GM12865 (cell line): Measurements from ENCODE around the gene PRR15L.
A peak's percentile ranks its signal among the peaks of the same experiment; 100 is the strongest.
"Not testable (repeated sequence)": the region's sequence is repeated elsewhere in the genome, so short reads cannot be mapped to it uniquely, and the experiment has no call there.

ENCODE experiments used
- DNase-seq: peaks from one replicate; pipeline ENCODE4 v3.0.0; 2010; ENCODE audit warnings: low read depth
- H3K4me3 ChIP-seq: 2 replicates; pipeline ENCODE4 v1.5.1; 2011; ENCODE audit warnings: mild to moderate bottlenecking, low read depth, low read length, control low read depth
- TF ChIP-seq, protein P1 (sequence below): IDR thresholded peaks from 2 replicates; pipeline ENCODE4 v1.5.1; 2011; ENCODE audit warnings: low read length, control low read depth, low read depth, inconsistent platforms; ENCODE audit not compliant: insufficient read depth; ENCODE audit errors: missing control alignments

The PRR15L gene

GRCh38 chr17:47993964-47994363, 36.3 kb upstream of the PRR15L start:
- TF ChIP-seq, protein P1, sequence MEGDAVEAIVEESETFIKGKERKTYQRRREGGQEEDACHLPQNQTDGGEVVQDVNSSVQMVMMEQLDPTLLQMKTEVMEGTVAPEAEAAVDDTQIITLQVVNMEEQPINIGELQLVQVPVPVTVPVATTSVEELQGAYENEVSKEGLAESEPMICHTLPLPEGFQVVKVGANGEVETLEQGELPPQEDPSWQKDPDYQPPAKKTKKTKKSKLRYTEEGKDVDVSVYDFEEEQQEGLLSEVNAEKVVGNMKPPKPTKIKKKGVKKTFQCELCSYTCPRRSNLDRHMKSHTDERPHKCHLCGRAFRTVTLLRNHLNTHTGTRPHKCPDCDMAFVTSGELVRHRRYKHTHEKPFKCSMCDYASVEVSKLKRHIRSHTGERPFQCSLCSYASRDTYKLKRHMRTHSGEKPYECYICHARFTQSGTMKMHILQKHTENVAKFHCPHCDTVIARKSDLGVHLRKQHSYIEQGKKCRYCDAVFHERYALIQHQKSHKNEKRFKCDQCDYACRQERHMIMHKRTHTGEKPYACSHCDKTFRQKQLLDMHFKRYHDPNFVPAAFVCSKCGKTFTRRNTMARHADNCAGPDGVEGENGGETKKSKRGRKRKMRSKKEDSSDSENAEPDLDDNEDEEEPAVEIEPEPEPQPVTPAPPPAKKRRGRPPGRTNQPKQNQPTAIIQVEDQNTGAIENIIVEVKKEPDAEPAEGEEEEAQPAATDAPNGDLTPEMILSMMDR: no peak
- H3K4me3 ChIP-seq: no peak overlapping the region
- no peak for DNase-seq

DNA sequence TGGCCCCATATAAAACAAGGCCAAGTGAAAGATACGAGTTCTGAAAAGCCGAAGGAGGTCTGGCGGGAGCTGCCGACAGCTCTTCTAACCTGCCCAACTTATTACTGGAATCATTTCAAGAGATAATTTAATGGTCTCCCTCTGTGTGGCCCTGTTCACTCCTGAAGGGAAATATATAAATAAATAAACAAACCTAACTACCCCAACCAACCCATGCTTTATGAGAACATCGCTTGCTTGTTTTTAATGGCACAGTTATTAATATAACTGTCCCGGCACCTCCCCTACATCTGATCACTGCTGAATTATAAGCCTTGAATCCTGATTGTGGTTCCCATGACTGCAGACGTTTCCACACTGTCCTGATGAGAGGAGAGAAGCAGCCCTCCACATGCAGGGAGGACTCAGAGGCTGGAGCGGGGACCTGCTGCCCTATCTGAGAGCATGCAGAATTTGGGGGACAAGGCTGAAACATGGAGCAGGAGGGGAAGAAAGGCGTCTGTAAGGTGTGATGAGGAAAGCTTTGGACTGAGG, 35.4 kb upstream of the PRR15L start:
- no peak for DNase-seq
- H3K4me3 ChIP-seq: no peak overlapping the region
- TF ChIP-seq, protein P1: no peak

DNA sequence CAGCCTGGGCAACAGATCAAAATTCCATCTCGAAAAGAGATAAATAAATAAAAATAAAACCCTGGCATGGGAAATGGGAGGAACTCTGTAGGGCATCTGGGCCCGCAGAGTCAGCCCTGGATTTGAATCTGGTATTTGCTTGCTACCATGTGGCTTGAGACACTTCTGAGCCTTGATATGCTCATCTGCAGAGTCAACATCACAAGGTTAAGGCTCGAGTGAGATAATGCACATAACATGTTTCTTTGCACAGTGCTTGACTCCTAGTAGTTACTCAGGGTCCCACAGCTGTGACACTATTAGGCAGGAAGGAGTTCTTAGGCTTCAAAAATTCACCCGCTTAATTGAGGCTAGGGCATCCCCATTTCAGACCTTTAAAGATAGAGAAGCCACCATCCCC, 34.5 kb upstream of the PRR15L start:
- H3K4me3 ChIP-seq: no peak overlapping the region
- TF ChIP-seq, protein P1: no peak

GRCh38 chr17:47990962-47991731, 33.5 kb upstream of the PRR15L start:
- no peak overlapping the region for H3K4me3 ChIP-seq
- no peak for DNase-seq
- TF ChIP-seq, protein P1: no peak

More for the DNA sequence above, 34.5 kb upstream of the PRR15L start:
- DNase-seq: no peak

DNA sequence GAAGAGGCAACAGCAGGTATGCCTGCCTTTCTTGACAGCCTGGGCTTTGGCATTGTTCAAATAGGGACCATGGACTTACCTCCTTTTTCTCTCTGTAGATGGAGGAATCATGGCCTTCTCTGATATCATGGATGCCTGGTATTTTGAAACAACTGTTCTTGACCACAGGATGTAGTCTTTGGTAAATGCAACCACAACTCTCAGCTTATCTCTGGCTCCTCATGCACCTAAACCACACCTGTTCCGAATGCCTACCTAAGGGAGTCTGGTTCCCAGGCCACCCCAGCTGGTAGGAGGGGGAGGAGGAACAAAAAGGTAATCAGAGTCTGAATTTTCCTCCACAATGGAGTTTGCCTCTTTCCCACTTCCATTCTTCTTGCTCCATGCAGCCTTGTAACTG, 32.0 kb upstream of the PRR15L start:
- H3K4me3 ChIP-seq: no peak overlapping the region
- DNase-seq: peak; percentile 78
- TF ChIP-seq, protein P1: no peak

- no peak for DNase-seq
- TF ChIP-seq, protein P1: no peak
- H3K4me3 ChIP-seq: no peak overlapping the region
Observed at GRCh38 chr17:47989159-47989558, 31.5 kb upstream of the PRR15L start.

DNA sequence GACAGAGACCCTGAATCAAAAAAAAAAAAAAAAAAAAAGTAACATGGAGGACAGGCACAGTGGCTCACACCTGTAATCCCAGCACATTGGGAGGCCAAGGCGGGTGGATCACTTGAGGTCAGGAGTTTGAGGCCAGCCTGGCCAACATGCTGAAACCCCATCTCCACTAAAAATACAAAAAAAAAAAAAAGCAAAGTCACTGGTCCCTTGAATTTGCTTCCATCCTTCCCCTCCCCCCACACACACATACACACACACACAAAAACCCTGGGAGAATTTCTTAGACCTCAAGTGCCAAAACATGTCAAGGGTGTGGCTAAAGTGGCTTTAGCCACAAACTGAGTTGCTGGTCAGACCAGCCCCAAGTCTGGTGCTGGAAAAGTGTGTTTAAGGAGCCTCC, 30.8 kb upstream of the PRR15L start:
- not testable (repeated sequence) for H3K4me3 ChIP-seq, DNase-seq
